C4-2B (cell line): ENCODE data around the gene USP38.

Experiments
- H3K27ac ChIP-seq: fragments of 450-650 bp; 2 replicates; pipeline ENCODE4 v1.5.1; 2017
- CTCF ChIP-seq: fragments of 450-650 bp; conservative IDR thresholded peaks from 2 replicates; pipeline ENCODE4 v1.5.1; 2017; ENCODE audit warnings: mild to moderate bottlenecking
- ZFX ChIP-seq: fragments of 450-650 bp; IDR thresholded peaks from 2 replicates; pipeline ENCODE4 v1.6.1; 2017

USP38 gene

GRCh38 chr4:143251348-143251747 is 66.6 kb downstream of the USP38 start:
- H3K27ac ChIP-seq = no peak overlapping the region
- TF ChIP-seq ZFX (no peak), CTCF (no peak)

- TF ChIP-seq CTCF (no peak), ZFX (no peak)
- no peak overlapping the region for H3K27ac ChIP-seq
Observed at GRCh38 chr4:143251779-143252178, 67.1 kb downstream of the USP38 start.

GRCh38 chr4:143252478-143252877 is 67.8 kb downstream of the USP38 start:
- no peak for TF ChIP-seq CTCF
- TF ChIP-seq ZFX = no peak
- no peak overlapping the region for H3K27ac ChIP-seq

- TF ChIP-seq ZFX = no peak
- H3K27ac ChIP-seq = no peak overlapping the region
Observed at GRCh38 chr4:143253166-143253565, 68.4 kb downstream of the USP38 start.

GRCh38 chr4:143254491-143255226 is 69.9 kb downstream of the USP38 start:
- H3K27ac ChIP-seq = no peak overlapping the region
- TF ChIP-seq ZFX = no peak
- no peak; the same call in 1 of the 2 replicates for TF ChIP-seq CTCF

- no peak for TF ChIP-seq ZFX
- no peak for TF ChIP-seq CTCF
- H3K27ac ChIP-seq = no peak overlapping the region
Observed at GRCh38 chr4:143256456-143256855, 71.7 kb downstream of the USP38 start.

GRCh38 chr4:143257356-143257755 is 72.6 kb downstream of the USP38 start:
- H3K27ac ChIP-seq = no peak overlapping the region
- no peak for TF ChIP-seq ZFX
- no peak for TF ChIP-seq CTCF

GRCh38 chr4:143260750-143261149 is 76.0 kb downstream of the USP38 start:
- H3K27ac ChIP-seq = no peak overlapping the region
- TF ChIP-seq CTCF (no peak), ZFX (no peak)
